C4-2B (cell line): ENCODE results near the gene RAB7B.

Experiments used
- ZFX ChIP-seq: fragments of 450-650 bp; IDR thresholded peaks from 2 replicates; pipeline ENCODE4 v1.6.1; 2017
- TF ChIP-seq, protein P1 (sequence below): fragments of 450-650 bp; conservative IDR thresholded peaks from 2 replicates; pipeline ENCODE4 v1.5.1; 2017; ENCODE audit warnings: mild to moderate bottlenecking

DNA sequence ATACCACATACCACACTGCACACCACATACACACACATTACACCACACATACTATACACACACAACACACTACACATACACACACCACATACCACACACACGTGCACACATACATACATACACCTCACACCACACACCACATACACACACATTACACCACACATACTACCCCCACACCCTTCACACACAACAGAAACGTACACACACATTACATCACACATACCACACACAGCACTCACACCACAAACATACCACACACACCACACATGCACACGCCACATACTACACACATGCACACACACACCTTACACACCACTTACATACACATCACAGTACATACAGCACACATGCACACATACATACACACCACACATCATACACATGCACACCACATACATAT lies 28.5 kb downstream of the RAB7B start:
- TF ChIP-seq, protein P1, sequence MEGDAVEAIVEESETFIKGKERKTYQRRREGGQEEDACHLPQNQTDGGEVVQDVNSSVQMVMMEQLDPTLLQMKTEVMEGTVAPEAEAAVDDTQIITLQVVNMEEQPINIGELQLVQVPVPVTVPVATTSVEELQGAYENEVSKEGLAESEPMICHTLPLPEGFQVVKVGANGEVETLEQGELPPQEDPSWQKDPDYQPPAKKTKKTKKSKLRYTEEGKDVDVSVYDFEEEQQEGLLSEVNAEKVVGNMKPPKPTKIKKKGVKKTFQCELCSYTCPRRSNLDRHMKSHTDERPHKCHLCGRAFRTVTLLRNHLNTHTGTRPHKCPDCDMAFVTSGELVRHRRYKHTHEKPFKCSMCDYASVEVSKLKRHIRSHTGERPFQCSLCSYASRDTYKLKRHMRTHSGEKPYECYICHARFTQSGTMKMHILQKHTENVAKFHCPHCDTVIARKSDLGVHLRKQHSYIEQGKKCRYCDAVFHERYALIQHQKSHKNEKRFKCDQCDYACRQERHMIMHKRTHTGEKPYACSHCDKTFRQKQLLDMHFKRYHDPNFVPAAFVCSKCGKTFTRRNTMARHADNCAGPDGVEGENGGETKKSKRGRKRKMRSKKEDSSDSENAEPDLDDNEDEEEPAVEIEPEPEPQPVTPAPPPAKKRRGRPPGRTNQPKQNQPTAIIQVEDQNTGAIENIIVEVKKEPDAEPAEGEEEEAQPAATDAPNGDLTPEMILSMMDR = no peak
- no peak for TF ChIP-seq ZFX
